Stomach (tissue), 9 donors: Measurements from ENCODE around the gene PIM3. TPM values are rescaled to one million over a fixed set of nuclear protein-coding genes. Genes with fewer than 3 reads are reported as not detected.
A peak's percentile ranks its signal among the peaks of the same experiment; 100 is the strongest.

Experiments
- DNase-seq, 2 donors: peaks; one replicate each; pipeline versions ENCODE4 v3.0.0 to v3.0.0-alpha.2; 2013 to 2019
- H3K27ac ChIP-seq, 5 donors: fragments of 200-600 bp in 4 of 5; sonication (generic) in 4 of 5; one replicate each; pipeline ENCODE4 v1.5.1; 2013 to 2019; ENCODE audit warnings: mild to moderate bottlenecking in 1 of 5, moderate library complexity in 1 of 5
- H3K27me3 ChIP-seq, 3 donors: fragments of 200-600 bp; sonication (generic); one replicate each; pipeline ENCODE4 v1.5.1; 2017 to 2019; ENCODE audit warnings: mixed run types in 1 of 3
- H3K36me3 ChIP-seq, 4 donors: fragments of 200-600 bp; sonication (generic); 1 replicate in 3 of 4; 2 replicates in 1 of 4; pipeline ENCODE4 v1.5.1; 2016 to 2019
- H3K4me1 ChIP-seq, 4 donors: fragments of 200-600 bp; sonication (generic); one replicate each; pipeline ENCODE4 v1.5.1; 2016 to 2019
- H3K4me3 ChIP-seq, 4 donors: fragments of 200-600 bp; sonication (generic) in 3 of 4; one replicate each; pipeline ENCODE4 v1.5.1; 2016 to 2019; ENCODE audit warnings: mild to moderate bottlenecking in 1 of 4
- H3K9me3 ChIP-seq, 4 donors: fragments of 200-600 bp; sonication (generic); one replicate each; pipeline ENCODE4 v1.5.1; 2016 to 2019
- EP300 ChIP-seq: sonication (generic); formaldehyde crosslinking; IDR thresholded peaks from one replicate; pipeline ENCODE4 v1.6.1; 2017; ENCODE audit warnings: antibody characterized with exemption
- POLR2A ChIP-seq, 4 donors: fragments of 450-650 bp; IDR thresholded peaks; one replicate each; pipeline ENCODE4 v1.6.1; 2016; ENCODE audit warnings: antibody characterized with exemption in 4 of 4, control low read depth in 2 of 4, mild to moderate bottlenecking in 1 of 4, moderate library complexity in 1 of 4
- POLR2AphosphoS5 ChIP-seq, 3 donors: sonication (generic); formaldehyde crosslinking; IDR thresholded peaks; one replicate each; pipeline ENCODE4 v1.6.1; 2016; ENCODE audit warnings: antibody characterized with exemption in 3 of 3
- WGBS, 5 donors: extraction: QIAGEN DNeasy Blood & Tissue Kit in 3 of 5; methylation state at CpG; one replicate each; pipeline versions ENCODE4 v1.1.5 to v1.1.7; 2013 to 2018; 5-methylcytosine and 5-hydroxymethylcytosine counted together
- intact Hi-C: fragments of 100-400 bp; cut with DNase I; formaldehyde crosslinking; loops from one replicate; pipeline ENCODE4 v1.15.1; 2023; ENCODE audit warnings: low total_unique reads
- polyA plus RNA-seq, 3 donors: library from polyadenylated mRNA; stranded (reverse); fragments of 200-250 nt; gene quantifications; one replicate each; pipeline ENCODE4 v1.2.3, GENCODE V29; 2013
- total RNA-seq, 5 donors: library from RNA; depleted of rRNA; stranded (reverse); fragments of >200 nt; gene quantifications; one replicate each; pipeline versions ENCODE4 v1.1.0 to v1.2.3, GENCODE V29; 2014 to 2016
- TF ChIP-seq, protein P1 (sequence below), 7 experiments: fragments of 450-650 bp in 4 of 7; fragments of 200-600 bp in 3 of 7; sonication (generic) in 3 of 7; IDR thresholded peaks; one replicate each; pipeline ENCODE4 v1.5.1; 2016 to 2019; ENCODE audit warnings: antibody characterized with exemption in 7 of 7, control low read depth in 2 of 7, mild to moderate bottlenecking in 1 of 7
- donor health status: healthy with polysubstance abuse.
- donor health status: Bipolar disorder and iron deficiency.
- donor health status: healthy.

PIM3 gene
- total and polyA plus RNA-seq, 8 donors = 51.9 to 802 (median 84.6) TPM

DNA sequence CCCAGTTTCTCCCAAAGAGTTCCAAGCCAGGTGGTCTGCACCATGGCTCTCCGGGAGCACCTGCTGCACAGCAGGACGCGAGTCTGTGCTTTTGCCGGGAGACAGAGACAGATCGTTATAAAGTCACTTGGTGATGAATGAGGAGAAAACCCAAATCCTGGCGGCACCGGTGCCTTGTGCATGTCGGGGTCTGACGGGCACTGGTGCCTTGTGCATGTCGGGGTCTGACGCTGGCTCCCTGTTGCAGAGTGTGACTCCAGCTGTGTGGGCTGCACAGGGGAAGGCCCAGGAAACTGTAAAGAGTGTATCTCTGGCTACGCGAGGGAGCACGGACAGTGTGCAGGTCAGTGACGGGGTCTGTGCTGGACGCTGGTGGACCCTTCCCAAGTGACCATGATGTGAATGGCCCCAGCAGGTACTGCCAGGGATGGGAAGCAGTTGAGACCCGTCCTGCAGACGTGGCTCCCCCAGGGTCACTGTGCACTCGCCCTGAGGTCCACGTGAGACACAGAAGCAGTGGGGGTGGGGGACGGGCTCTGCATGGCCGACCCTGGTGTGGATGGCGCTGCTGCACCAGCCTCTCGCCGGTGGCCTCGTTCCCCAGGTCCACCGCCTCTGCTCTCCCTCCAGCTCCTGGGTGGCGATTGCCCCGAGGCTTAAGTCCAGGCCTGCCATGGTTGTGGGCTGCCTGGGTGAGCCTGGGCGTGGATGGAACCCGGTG, 36.3 kb upstream of the PIM3 start:
- intact Hi-C loops = no loop called here
- H3K9me3 ChIP-seq = no peaks in the 10 kb centered on the region
- 94 to 97% (median 96%) methylated on average over 16 to 31 of the region's 31 CpGs for WGBS, 5 donors
- DNase-seq = no peak
- peaks cover 5 to 65% (median 59%) of the 10 kb centered on the region in 4 donors for H3K36me3 ChIP-seq
- H3K27me3 ChIP-seq = peaks cover 0 to 9% (median 7%) of the 10 kb centered on the region in 3 donors
- H3K4me1 ChIP-seq = peaks cover 12 to 21% (median 19%) of the 10 kb centered on the region in 4 donors
- peak overlapping the region in 1 of 5 donors; percentile 24 for H3K27ac ChIP-seq
- H3K4me3 ChIP-seq = no peak overlapping the region
- TF ChIP-seq, protein P1, sequence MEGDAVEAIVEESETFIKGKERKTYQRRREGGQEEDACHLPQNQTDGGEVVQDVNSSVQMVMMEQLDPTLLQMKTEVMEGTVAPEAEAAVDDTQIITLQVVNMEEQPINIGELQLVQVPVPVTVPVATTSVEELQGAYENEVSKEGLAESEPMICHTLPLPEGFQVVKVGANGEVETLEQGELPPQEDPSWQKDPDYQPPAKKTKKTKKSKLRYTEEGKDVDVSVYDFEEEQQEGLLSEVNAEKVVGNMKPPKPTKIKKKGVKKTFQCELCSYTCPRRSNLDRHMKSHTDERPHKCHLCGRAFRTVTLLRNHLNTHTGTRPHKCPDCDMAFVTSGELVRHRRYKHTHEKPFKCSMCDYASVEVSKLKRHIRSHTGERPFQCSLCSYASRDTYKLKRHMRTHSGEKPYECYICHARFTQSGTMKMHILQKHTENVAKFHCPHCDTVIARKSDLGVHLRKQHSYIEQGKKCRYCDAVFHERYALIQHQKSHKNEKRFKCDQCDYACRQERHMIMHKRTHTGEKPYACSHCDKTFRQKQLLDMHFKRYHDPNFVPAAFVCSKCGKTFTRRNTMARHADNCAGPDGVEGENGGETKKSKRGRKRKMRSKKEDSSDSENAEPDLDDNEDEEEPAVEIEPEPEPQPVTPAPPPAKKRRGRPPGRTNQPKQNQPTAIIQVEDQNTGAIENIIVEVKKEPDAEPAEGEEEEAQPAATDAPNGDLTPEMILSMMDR (IDR thresholded peaks at IDR 0.05) = no peak
- TF ChIP-seq POLR2A (IDR thresholded peaks at IDR 0.05) (no peak), EP300 (no peak), POLR2AphosphoS5 (IDR thresholded peaks at IDR 0.05) (no peak)

DNA sequence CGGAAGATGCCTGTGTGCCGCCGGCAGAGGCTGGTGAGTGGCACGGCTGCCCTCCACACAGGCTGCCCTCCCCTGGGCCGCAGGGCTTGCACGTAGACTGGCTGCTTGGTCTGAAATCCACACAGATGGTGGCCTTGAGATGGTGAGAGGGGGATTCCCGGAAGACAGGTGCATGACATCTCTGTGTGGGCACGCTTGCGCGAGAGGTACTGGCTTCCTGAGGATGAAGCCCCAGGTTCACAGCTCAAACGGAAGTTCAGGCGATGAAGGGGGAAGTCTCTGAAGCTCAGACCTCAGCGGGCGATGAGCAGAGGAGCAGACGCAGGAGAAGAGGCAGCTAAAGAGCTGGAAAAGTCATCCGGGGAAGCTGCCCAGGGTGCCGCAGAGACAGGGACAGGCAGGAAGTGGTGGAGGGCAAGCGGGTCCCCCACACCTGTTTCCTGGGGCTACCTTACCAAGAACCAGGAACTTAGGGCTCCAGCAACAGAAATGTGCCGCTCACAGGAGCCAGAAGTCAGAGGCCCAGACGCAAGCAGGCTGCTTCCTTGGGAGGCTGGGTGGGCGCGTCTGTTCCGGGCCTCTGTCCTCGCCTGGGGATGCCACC, 34.9 kb upstream of the PIM3 start:
- no peaks in the 10 kb centered on the region for H3K9me3 ChIP-seq
- peaks cover 17 to 22% (median 19%) of the 10 kb centered on the region in 4 donors for H3K4me1 ChIP-seq
- peak in 1 of 2 donors; percentile 58 for DNase-seq
- peaks cover 0 to 11% (median 8%) of the 10 kb centered on the region in 3 donors for H3K27me3 ChIP-seq
- H3K4me3 ChIP-seq = peak overlapping the region in 1 of 4 donors; percentile 5
- peaks cover 0 to 58% (median 52%) of the 10 kb centered on the region in 4 donors for H3K36me3 ChIP-seq
- TF ChIP-seq, protein P1 (IDR thresholded peaks at IDR 0.05) = no peak
- TF ChIP-seq POLR2AphosphoS5 (IDR thresholded peaks at IDR 0.05) (no peak), POLR2A (IDR thresholded peaks at IDR 0.05) (no peak), EP300 (no peak)
- peak overlapping the region in 3 of 5 donors; percentile 3 to 52 (median 46) for H3K27ac ChIP-seq
- 80 to 89% (median 88%) methylated on average over 24 of the region's 24 CpGs for WGBS, 5 donors
- intact Hi-C loops = no loop called here

DNA sequence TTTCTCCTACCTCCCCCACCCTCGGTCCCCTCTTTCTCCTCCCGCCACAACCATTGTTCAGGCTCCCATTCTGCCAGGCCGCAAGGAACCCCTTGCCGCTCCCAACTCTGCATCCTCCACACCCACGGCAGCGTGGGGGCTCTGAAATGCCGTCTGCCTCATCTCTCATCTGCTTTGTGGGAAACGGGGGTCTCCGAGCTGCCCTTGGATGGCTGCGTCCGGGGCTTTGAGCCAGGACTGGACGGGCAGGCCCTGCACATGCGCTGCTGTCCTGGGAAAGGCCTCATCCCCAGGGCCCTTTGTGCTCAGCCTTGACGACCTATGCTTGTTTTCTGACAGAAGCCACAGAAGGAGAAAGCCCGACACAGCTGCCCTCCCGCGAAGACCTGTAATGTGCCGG, 33.7 kb upstream of the PIM3 start:
- H3K36me3 ChIP-seq = peaks cover 0 to 45% (median 39%) of the 10 kb centered on the region in 4 donors
- H3K9me3 ChIP-seq = no peaks in the 10 kb centered on the region
- DNase-seq = no peak
- H3K4me3 ChIP-seq = no peak overlapping the region
- intact Hi-C loops = no loop called here
- no peak overlapping the region for H3K27ac ChIP-seq
- peaks cover 20 to 35% (median 30%) of the 10 kb centered on the region in 4 donors for H3K4me1 ChIP-seq
- peaks cover 0 to 11% (median 8%) of the 10 kb centered on the region in 3 donors for H3K27me3 ChIP-seq
- WGBS, 5 donors = 84 to 89% (median 88%) methylated on average over 16 to 17 of the region's 18 CpGs
- no peak for TF ChIP-seq POLR2AphosphoS5 (IDR thresholded peaks at IDR 0.05)
- no peak for TF ChIP-seq EP300
- TF ChIP-seq POLR2A (IDR thresholded peaks at IDR 0.05) = no peak
- TF ChIP-seq, protein P1 (IDR thresholded peaks at IDR 0.05) = no peak

DNA sequence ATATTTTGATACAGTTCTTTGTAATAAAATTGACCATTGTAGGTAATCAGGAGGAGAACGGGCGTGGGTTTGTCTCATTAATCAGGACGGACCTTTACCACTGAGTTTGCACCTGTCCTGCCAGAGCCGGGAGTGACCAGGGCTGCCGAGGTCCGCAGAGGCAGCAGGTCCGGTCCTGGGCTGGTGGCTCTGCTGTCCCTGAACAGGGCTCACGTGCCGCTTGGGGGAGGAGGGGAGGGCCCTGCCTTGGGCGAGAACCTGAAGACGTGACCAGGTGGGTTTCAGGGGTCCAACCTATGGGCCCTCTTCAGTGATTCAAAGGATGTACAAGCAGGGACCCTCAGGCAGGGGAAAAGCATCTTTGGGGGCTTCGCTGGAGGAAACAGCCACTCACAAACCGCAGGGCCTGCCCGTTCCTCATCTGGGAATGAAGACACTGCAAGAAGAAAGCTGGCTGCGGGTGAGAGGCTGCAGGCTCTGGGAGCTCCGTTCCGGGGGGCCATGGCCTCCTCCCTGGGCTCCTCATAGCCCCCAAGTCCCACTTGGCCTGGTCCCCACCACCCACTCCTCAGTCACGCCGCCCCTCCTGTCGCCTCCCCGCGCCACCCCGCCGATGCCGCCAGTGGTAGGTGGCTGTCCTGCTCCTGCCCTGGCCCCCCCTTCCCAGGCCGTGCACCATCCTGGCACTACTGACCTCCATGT, 32.9 kb upstream of the PIM3 start:
- Histone ChIP-seq H3K27ac (no peak overlapping the region), H3K27me3 (peaks cover 0 to 11% (median 8%) of the 10 kb centered on the region in 3 donors), H3K4me3 (no peak overlapping the region), H3K9me3 (no peaks in the 10 kb centered on the region), H3K4me1 (peaks cover 25 to 40% (median 33%) of the 10 kb centered on the region in 4 donors), H3K36me3 (peaks cover 0 to 41% (median 37%) of the 10 kb centered on the region in 4 donors)
- DNase-seq = no peak
- TF ChIP-seq POLR2AphosphoS5 (IDR thresholded peaks at IDR 0.05) (no peak), EP300 (no peak), POLR2A (IDR thresholded peaks at IDR 0.05) (no peak)
- TF ChIP-seq, protein P1 (IDR thresholded peaks at IDR 0.05) = no peak
- intact Hi-C loops = loop anchor here (2.0 kb wide), 1 partner anchor 103 kb away; no protein-coding TSS in a partner anchor
- WGBS, 5 donors = 87 to 95% (median 90%) methylated on average over 16 to 26 of the region's 26 CpGs
